22Rv1 (cell line): ENCODE results near the gene ST3GAL2.

Experiments
- ZFX ChIP-seq: fragments of 450-650 bp; IDR thresholded peaks from 2 replicates; pipeline ENCODE4 v1.6.1; 2017; ENCODE audit warnings: antibody characterized with exemption, borderline replicate concordance
- TF ChIP-seq, protein P1 (sequence below): fragments of 450-650 bp; IDR thresholded peaks from 2 replicates; pipeline ENCODE4 v1.5.1; 2017; ENCODE audit warnings: mild to moderate bottlenecking

DNA sequence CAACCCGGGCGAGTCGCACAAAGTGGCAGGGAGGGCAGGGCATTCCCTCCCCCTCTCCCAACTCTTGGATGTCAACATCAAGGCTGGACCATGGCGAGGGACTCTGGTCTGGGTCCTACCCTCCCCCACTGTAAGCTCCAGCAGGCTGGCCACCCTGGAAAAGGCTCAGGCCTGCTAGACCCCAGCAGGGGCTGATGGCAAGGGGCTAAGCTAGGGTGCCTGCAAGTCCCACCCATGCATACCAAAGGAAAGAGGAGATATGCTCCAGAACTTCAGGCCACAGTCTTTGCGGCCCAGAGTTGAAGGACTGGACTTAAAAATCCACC lies 19.9 kb downstream of the ST3GAL2 start:
- TF ChIP-seq, protein P1, sequence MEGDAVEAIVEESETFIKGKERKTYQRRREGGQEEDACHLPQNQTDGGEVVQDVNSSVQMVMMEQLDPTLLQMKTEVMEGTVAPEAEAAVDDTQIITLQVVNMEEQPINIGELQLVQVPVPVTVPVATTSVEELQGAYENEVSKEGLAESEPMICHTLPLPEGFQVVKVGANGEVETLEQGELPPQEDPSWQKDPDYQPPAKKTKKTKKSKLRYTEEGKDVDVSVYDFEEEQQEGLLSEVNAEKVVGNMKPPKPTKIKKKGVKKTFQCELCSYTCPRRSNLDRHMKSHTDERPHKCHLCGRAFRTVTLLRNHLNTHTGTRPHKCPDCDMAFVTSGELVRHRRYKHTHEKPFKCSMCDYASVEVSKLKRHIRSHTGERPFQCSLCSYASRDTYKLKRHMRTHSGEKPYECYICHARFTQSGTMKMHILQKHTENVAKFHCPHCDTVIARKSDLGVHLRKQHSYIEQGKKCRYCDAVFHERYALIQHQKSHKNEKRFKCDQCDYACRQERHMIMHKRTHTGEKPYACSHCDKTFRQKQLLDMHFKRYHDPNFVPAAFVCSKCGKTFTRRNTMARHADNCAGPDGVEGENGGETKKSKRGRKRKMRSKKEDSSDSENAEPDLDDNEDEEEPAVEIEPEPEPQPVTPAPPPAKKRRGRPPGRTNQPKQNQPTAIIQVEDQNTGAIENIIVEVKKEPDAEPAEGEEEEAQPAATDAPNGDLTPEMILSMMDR, result no peak
- TF ChIP-seq ZFX, result no peak
